NCI-H2029 (cell line): ENCODE measurements around the gene COL4A4.
"Not testable (repeated sequence)": the region's sequence is repeated elsewhere in the genome, so short reads cannot be mapped to it uniquely, and the experiment has no call there.

Experiments used
- DNase-seq: peaks from one replicate; lab custom pipeline; 2025; lab: John Stamatoyannopoulos, UW

The COL4A4 gene

GRCh38 chr2:227163998-227164762 lies at the start of gene COL4A4, which contains the start of gene COL4A3:
COL4A4 (minus strand) TSS chr2:227164205; CDS start chr2:227147483, 16,722 bp downstream.
COL4A3 (plus strand) TSS chr2:227164624; CDS start chr2:227164727, 103 bp downstream.
- DNase-seq = no peak

- no peak for DNase-seq
These were observed 43.6 kb upstream of the COL4A4 start for GRCh38 chr2:227207573-227207972.

DNA sequence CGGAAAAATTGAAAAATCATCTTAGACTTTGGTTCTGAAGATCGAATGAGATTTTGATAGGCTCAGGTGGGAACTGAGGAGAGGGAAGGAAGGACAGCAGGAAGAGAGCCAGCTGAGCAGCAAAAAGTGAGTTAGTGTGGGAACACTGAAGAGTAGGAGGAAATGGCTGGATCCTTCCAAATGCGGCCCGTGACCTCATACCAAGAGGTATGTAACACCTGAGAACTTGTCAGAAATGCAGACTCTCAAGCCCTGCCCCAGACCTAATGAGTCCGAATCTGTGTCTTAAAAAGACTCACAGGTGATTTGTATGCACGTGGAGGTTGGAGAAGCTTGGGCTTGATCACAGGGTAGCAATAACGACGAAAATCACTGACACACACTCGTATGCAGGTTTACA lies 42.4 kb upstream of the COL4A4 start:
- no peak for DNase-seq

DNA sequence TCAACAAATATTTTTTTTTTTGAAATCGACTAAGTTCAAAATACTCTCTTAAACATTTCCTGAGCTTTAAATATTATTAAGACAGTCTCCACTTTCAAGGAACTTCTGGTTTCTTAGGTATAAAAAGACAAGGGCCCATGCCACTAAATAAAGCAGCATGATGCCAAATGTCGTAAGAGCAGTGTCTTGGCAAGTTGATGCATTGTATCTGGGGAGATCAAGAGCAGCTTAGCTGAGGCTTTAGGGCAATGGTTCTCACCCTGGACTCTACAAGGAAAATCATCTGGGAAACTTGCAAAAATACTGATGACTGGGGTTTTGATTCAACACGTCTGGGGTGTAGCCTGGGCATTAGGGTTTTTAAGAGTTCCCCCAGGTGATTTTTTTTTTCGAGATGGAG lies 41.7 kb upstream of the COL4A4 start:
- DNase-seq = no peak

DNA sequence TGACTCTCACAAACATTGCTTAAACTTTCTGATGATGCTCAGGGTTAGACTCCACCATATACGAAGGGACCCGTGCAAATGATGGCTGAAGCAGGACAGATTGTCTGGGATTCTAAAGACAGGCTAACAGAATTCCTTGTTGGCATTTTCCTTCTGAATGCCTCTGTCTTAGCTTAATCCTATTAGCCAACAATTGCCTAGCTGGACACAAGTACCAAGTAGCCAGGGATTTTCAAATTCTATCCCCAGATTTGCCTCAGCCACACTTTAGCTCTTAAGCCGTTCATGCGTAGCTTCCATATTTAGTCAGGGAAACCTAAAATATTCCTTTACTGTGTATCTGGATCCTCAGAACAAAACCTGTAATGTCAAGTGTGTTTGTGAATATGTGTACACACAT lies 40.4 kb upstream of the COL4A4 start:
- no peak for DNase-seq

DNA sequence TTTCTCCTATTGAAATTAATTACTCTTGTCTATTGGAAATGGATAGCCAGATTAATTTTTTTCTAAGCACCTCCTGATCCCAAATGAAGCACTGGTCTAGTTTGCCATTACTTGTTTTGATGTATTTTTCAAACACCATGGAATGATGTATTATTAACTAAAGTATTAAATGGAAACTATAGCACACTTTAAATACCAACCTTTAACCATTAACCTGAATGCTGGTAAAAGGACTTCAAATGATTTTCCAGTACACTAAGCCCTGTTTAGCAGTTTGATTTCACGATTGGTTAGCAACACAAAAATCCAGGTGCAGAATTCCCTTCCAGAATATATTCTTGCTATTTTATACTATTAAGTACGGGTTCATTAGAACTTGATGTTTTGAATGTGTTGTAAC lies 37.8 kb upstream of the COL4A4 start:
- no peak for DNase-seq

GRCh38 chr2:227198866-227199265 lies 34.9 kb upstream of the COL4A4 start:
- DNase-seq = no peak

- no peak for DNase-seq
These were observed 30.2 kb upstream of the COL4A4 start for GRCh38 chr2:227194219-227194618.

GRCh38 chr2:227192491-227192890 lies 28.5 kb upstream of the COL4A4 start:
- DNase-seq = no peak

GRCh38 chr2:227191367-227191766 lies 27.4 kb upstream of the COL4A4 start:
- DNase-seq = no peak

GRCh38 chr2:227188292-227188691 lies 24.3 kb upstream of the COL4A4 start:
- DNase-seq = no peak

DNA sequence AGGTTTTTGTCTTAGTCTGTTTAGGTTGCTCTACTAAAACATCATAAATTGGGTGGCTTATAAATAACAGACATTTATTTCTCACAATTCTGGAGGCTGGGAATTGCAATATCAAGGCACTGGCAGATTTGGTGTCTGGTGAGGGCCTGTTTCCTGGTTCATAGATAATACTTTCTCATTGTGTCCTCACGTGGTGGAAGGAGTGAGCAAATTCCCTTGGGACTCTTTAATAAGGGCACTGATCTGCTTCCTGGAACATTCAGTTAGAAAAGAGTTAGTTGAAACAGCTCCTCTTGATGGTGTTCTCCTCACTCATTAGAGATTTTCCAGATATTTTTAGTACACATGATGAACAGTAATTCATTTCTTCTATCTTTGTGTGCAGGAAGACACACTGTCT lies 22.7 kb upstream of the COL4A4 start:
- no peak for DNase-seq

- DNase-seq = no peak
These were observed 21.7 kb upstream of the COL4A4 start for GRCh38 chr2:227185615-227186232.

- DNase-seq = no peak
These were observed 19.8 kb upstream of the COL4A4 start for GRCh38 chr2:227183657-227184367.

DNA sequence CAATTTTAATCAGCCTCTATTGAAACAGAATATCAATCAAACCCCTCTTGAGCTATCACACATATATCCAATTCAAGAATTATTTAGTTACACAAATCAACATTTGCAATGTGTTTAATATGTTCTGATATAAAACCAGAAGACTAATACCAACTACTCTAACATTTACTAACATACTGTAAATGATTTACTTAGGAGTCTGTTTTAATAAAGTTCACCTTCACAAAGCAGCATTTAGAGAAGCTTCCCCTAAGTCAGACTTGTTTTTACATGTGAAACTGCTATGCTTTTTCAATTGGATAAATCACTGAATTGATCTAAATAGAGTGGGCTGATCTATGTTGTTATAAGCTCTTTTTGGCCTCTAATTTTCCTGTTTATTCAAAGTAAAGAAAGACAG lies 18.8 kb upstream of the COL4A4 start:
- DNase-seq = no peak

DNA sequence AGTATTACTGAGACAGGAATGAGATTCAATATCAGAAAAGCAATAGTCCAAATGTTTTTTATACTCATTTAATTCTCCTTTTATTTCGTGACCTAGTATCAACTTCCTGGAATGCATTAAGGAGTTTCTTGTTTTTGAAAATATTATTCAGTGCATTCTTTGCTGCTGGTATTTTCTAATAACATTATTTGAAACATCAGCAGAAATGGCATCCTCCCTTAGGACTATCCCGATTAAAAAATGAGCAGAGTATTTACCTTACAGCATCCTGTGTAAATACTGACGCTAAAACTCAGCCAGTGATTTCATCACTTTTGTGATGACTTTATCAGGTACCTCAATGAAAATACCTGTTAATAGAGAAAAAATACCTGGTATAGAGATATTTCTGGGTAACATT lies 16.8 kb upstream of the COL4A4 start:
- no peak for DNase-seq

- DNase-seq = no peak
These were observed 16.1 kb upstream of the COL4A4 start for GRCh38 chr2:227179988-227180685.

GRCh38 chr2:227177592-227178336 lies 13.8 kb upstream of the COL4A4 start:
- no peak for DNase-seq

DNA sequence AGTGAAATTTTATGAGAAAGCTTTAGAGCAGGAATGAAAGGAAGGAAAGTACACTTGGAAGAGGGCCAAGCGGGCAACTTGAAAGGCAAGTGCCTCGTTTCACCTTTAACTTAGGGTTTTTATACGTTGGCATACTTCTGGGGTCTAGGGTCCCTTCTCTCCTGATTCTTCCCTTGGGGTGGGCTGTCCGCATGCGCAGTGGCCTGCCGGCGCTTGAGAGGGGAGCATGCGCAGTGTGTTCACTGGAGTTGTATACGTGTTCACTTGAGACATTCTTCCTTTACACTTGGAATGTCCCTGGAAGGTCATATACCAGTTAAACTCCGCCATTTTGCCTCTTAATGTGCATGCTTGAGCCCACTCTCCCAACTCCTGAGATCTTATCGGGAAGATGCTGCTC lies 7.8 kb upstream of the COL4A4 start:
- not testable (repeated sequence) for DNase-seq

DNA sequence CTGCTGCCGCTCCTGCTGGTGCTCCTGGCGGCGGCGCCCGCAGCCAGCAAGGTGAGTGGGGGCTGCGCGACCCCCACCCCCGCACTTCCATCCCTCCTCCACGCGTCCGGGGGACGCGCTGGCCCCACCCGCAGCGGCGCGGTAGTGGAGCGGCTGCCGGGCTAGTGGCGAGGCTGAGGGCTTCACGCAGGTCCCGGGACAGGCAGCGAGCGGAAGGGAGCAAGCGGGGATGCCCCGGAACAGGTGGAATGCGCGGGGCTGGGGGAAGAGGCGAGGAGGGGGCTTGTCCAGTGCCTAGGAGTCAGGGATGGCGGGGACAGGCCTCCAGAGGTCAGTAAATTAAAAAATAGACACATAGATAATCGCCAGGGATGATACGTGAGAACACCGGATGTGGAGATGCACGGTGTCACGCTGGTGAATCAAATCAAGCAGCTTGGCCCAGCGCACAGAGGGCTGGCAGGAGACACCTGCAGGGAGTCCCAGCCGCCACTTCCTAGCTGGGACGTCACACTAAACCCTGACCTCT lies 822 bp upstream of the COL4A4 start:
- peak; percentile 8 for DNase-seq

GRCh38 chr2:227163485-227163997 lies 464 bp downstream of the COL4A4 start:
- DNase-seq = no peak
